GM18511 (cell line): ENCODE measurements around the gene CCL28.
"Not testable (repeated sequence)": the region's sequence is repeated elsewhere in the genome, so short reads cannot be mapped to it uniquely, and the experiment has no call there.

Experiments
- ATAC-seq: cut with Tn5 transposase; IDR thresholded peaks from one replicate; pipeline ENCODE4 v1.9.1; 2021; ENCODE audit warnings: mild to moderate bottlenecking, moderate library complexity; ENCODE audit not compliant: unreplicated experiment

The CCL28 gene

GRCh38 chr5:43412156-43412555 lies at the start of gene CCL28:
TSS of gene CCL28 (minus strand) at chr5:43412391. CDS start at chr5:43412316, 75 bp downstream.
- no peak for ATAC-seq

- ATAC-seq, result no peak
Measured at GRCh38 chr5:43461066-43461465, 48.9 kb upstream of the CCL28 start.

- no peak for ATAC-seq
Measured at GRCh38 chr5:43456556-43456955, 44.4 kb upstream of the CCL28 start.

- ATAC-seq, result not testable (repeated sequence)
Measured at GRCh38 chr5:43441575-43441974, 29.4 kb upstream of the CCL28 start.

GRCh38 chr5:43437062-43437660 lies 25.0 kb upstream of the CCL28 start:
- ATAC-seq, result no peak

- ATAC-seq, result no peak
Measured at GRCh38 chr5:43433382-43433781, 21.2 kb upstream of the CCL28 start.

GRCh38 chr5:43432486-43433375 lies 20.5 kb upstream of the CCL28 start:
- no peak for ATAC-seq

- no peak for ATAC-seq
Measured at GRCh38 chr5:43429706-43430105, 17.5 kb upstream of the CCL28 start.

GRCh38 chr5:43429016-43429415 lies 16.8 kb upstream of the CCL28 start:
- no peak for ATAC-seq

- no peak for ATAC-seq
Measured at GRCh38 chr5:43427306-43427705, 15.1 kb upstream of the CCL28 start.

GRCh38 chr5:43425983-43426382 lies 13.8 kb upstream of the CCL28 start:
- no peak for ATAC-seq

- not testable (repeated sequence) for ATAC-seq
Measured at GRCh38 chr5:43423086-43423485, 10.9 kb upstream of the CCL28 start.

GRCh38 chr5:43422143-43422542 lies 10.0 kb upstream of the CCL28 start:
- no peak for ATAC-seq

- ATAC-seq, result no peak
Measured at GRCh38 chr5:43421450-43422133, 9.4 kb upstream of the CCL28 start.

- ATAC-seq, result no peak
Measured at GRCh38 chr5:43420241-43420640, 8.1 kb upstream of the CCL28 start.

GRCh38 chr5:43418561-43418960 lies 6.4 kb upstream of the CCL28 start:
- no peak for ATAC-seq

GRCh38 chr5:43416803-43417394 lies 4.7 kb upstream of the CCL28 start:
- ATAC-seq, result no peak

GRCh38 chr5:43415935-43416802 lies 4.0 kb upstream of the CCL28 start:
- no peak for ATAC-seq

GRCh38 chr5:43413966-43414365 lies 1.8 kb upstream of the CCL28 start:
- ATAC-seq, result no peak

- ATAC-seq, result no peak
Measured at GRCh38 chr5:43412644-43413043, 453 bp upstream of the CCL28 start.
